Chondrocyte (in vitro differentiated cells): ENCODE results near the gene TNF. TPM values are rescaled to one million over a fixed set of nuclear protein-coding genes. Genes with fewer than 3 reads are reported as not detected.

ENCODE experiments used
- DNase-seq: peaks from one replicate; pipeline ENCODE4 v3.0.0; 2021; ENCODE audit warnings: mixed read lengths, low spot score
- H3K27ac Mint-ChIP-seq: one replicate; pipeline ENCODE4 v1.8.0; 2021; ENCODE audit warnings: mild to moderate bottlenecking, moderate library complexity, mixed read lengths; ENCODE audit not compliant: unreplicated experiment
- H3K27me3 Mint-ChIP-seq: 2 replicates; pipeline ENCODE4 v1.8.0; 2021; ENCODE audit warnings: low read depth, mixed read lengths
- H3K36me3 Mint-ChIP-seq: 2 replicates; pipeline ENCODE4 v1.8.0; 2021; ENCODE audit warnings: low read depth, mixed read lengths
- H3K4me1 Mint-ChIP-seq: 2 replicates; pipeline ENCODE4 v1.8.0; 2021; ENCODE audit warnings: low read depth, mild to moderate bottlenecking, mixed read lengths
- H3K4me3 Mint-ChIP-seq: one replicate; pipeline ENCODE4 v1.8.0; 2021; ENCODE audit warnings: mild to moderate bottlenecking, moderate library complexity, mixed read lengths; ENCODE audit not compliant: unreplicated experiment
- H3K9me3 Mint-ChIP-seq: 2 replicates; pipeline ENCODE4 v1.8.0; 2021; ENCODE audit warnings: low read depth, mixed read lengths
- CTCF ChIP-seq: fragments of 200-600 bp; sonication (generic); IDR thresholded peaks from 2 replicates; pipeline ENCODE4 v1.5.0; 2021; ENCODE audit warnings: antibody characterized with exemption, mild to moderate bottlenecking, moderate library complexity
- total RNA-seq: library from RNA; stranded (reverse); gene quantifications from 3 replicates; pipeline ENCODE4 v1.2.1, GENCODE V29; 2021

TNF gene
- total RNA-seq, 1 donor from 2014 or later, result not detected

GRCh38 chr6:31538805-31539400 lies 36.5 kb upstream of the TNF start:
- no peaks in the 10 kb centered on the region for H3K27me3 Mint-ChIP-seq
- peaks cover 40% of the 10 kb centered on the region for H3K4me1 Mint-ChIP-seq
- peaks cover 48% of the 10 kb centered on the region for H3K36me3 Mint-ChIP-seq
- peak overlapping the region; percentile 76 for H3K27ac Mint-ChIP-seq
- TF ChIP-seq CTCF, result no peak
- no peaks in the 10 kb centered on the region for H3K9me3 Mint-ChIP-seq
- no peak for DNase-seq
- peak overlapping the region; percentile 96 for H3K4me3 Mint-ChIP-seq

GRCh38 chr6:31540640-31541039 lies 34.7 kb upstream of the TNF start:
- TF ChIP-seq CTCF, result no peak
- peak overlapping the region; percentile 99 for H3K27ac Mint-ChIP-seq
- no peaks in the 10 kb centered on the region for H3K27me3 Mint-ChIP-seq
- H3K4me3 Mint-ChIP-seq, result peak overlapping the region; percentile 96
- peaks cover 37% of the 10 kb centered on the region for H3K36me3 Mint-ChIP-seq
- no peaks in the 10 kb centered on the region for H3K9me3 Mint-ChIP-seq
- DNase-seq, result no peak
- peaks cover 41% of the 10 kb centered on the region for H3K4me1 Mint-ChIP-seq

GRCh38 chr6:31541059-31541657 lies 34.2 kb upstream of the TNF start:
- Mint-ChIP-seq H3K4me1 (peaks cover 46% of the 10 kb centered on the region), H3K4me3 (peak overlapping the region; percentile 96), H3K9me3 (no peaks in the 10 kb centered on the region), H3K27me3 (no peaks in the 10 kb centered on the region), H3K27ac (peak overlapping the region; percentile 99), H3K36me3 (peaks cover 32% of the 10 kb centered on the region)
- TF ChIP-seq CTCF, result no peak
- no peak for DNase-seq

GRCh38 chr6:31541658-31542521 lies 33.5 kb upstream of the TNF start, which contains the start of gene DDX39B:
TSS of gene DDX39B (minus strand) at chr6:31542003. CDS start at chr6:31540532, 1,471 bp downstream.
- peak; percentile 98 for DNase-seq
- peak within 1 kb of the TSS; percentile 96 for H3K4me3 Mint-ChIP-seq
- peak within 1 kb of the TSS; percentile 99 for H3K27ac Mint-ChIP-seq

More at GRCh38 chr6:31541658-31542521, 33.5 kb upstream of the TNF start, which contains the start of gene DDX39B:
- no peaks in the 10 kb centered on the region for H3K27me3 Mint-ChIP-seq
- no peak for TF ChIP-seq CTCF
- no peaks in the 10 kb centered on the region for H3K9me3 Mint-ChIP-seq
- peaks cover 27% of the 10 kb centered on the region for H3K36me3 Mint-ChIP-seq
- peaks cover 54% of the 10 kb centered on the region for H3K4me1 Mint-ChIP-seq
